Activated CD8-positive, alpha-beta T cell treated with anti-CD3 and anti-CD28 coated beads for 36 hours (primary cell): Measurements from ENCODE around the gene ZNF74. TPM values are rescaled to one million over a fixed set of nuclear protein-coding genes. Genes with fewer than 3 reads are reported as not detected.

ENCODE experiments used
- ATAC-seq: fragments of 200-7000 bp; cut with Tn5 transposase; one replicate; pipeline ENCODE4 v1.10.0; 2021; ENCODE audit warnings: mild to moderate bottlenecking, moderate library complexity
- CTCF ChIA-PET: fragments of 350-600 bp; sonication (Branson Sonifier 250); formaldehyde crosslinking; loops from one replicate; lab custom pipeline; 2021; ENCODE audit warnings: antibody characterized with exemption; lab: Charles Lee
- POLR2A ChIA-PET: fragments of 350-600 bp; sonication (Branson Sonifier 250); formaldehyde crosslinking; loops from one replicate; lab custom pipeline; 2021; ENCODE audit warnings: antibody characterized with exemption; lab: Charles Lee
- DNase-seq: peaks from one replicate; pipeline ENCODE4 v3.0.0-alpha.2; 2020
- H3K27ac Mint-ChIP-seq: one replicate; pipeline ENCODE4 v1.8.0; 2021; ENCODE audit warnings: mild to moderate bottlenecking, mixed read lengths
- H3K27me3 Mint-ChIP-seq: one replicate; pipeline ENCODE4 v1.8.0; 2021; ENCODE audit warnings: mixed read lengths
- H3K36me3 Mint-ChIP-seq: one replicate; pipeline ENCODE4 v1.8.0; 2021; ENCODE audit warnings: low read depth, mixed read lengths
- H3K4me1 Mint-ChIP-seq: one replicate; pipeline ENCODE4 v1.8.0; 2021; ENCODE audit warnings: low read depth, mixed read lengths
- H3K4me3 Mint-ChIP-seq: one replicate; pipeline ENCODE4 v1.8.0; 2021; ENCODE audit warnings: mild to moderate bottlenecking, moderate library complexity, mixed read lengths
- H3K9me3 Mint-ChIP-seq: one replicate; pipeline ENCODE4 v1.8.0; 2021; ENCODE audit warnings: mixed read lengths
- CTCF ChIP-seq: fragments of 200-600 bp; IDR thresholded peaks from one replicate; pipeline ENCODE4 v1.8.0; 2022; ENCODE audit warnings: antibody characterized with exemption, mild to moderate bottlenecking
- intact Hi-C: fragments of 100-400 bp; cut with micrococcal nuclease; formaldehyde crosslinking; loops from one replicate; pipeline ENCODE4 v1.10.0; 2022
- total RNA-seq, 2 experiments: library from RNA; stranded (reverse); gene quantifications; one replicate each; pipeline ENCODE4 v1.2.3, GENCODE V29; 2021

Gene ZNF74
- total RNA-seq, 2 experiments from 2014 or later = 11.8 to 13.4 TPM

- Mint-ChIP-seq H3K4me3 (no peak overlapping the region), H3K9me3 (no peaks in the 10 kb centered on the region), H3K27ac (no peak overlapping the region), H3K36me3 (peaks cover 7% of the 10 kb centered on the region), H3K27me3 (no peaks in the 10 kb centered on the region), H3K4me1 (peaks cover 15% of the 10 kb centered on the region)
- ATAC-seq = no peak
- TF ChIP-seq CTCF = no peak
- ChIA-PET POLR2A (interaction anchor here (0.9 to 1.0 kb wide), 2 partner anchors 28 to 37 kb away, joined by 3 read pairs; no protein-coding TSS in a partner anchor), CTCF (interaction anchor here (1.0 to 4.9 kb wide), 9 partner anchors 13 to 136 kb away, joined by 3 to 55 read pairs (median 6); partner anchors contain the start of genes DGCR6L and KLHL22)
- DNase-seq = no peak
- intact Hi-C loops = loop anchor here (5.0 kb wide), 1 partner anchor 33 kb away; no protein-coding TSS in a partner anchor
These were observed 61.7 kb downstream of the ZNF74 start for GRCh38 chr22:20455709-20456063.

GRCh38 chr22:20456064-20456721 lies 62.2 kb downstream of the ZNF74 start:
- ATAC-seq = peak; percentile 100
- H3K36me3 Mint-ChIP-seq = peaks cover 7% of the 10 kb centered on the region
- intact Hi-C loops = loop anchor here (5.0 kb wide), 1 partner anchor 34 kb away; no protein-coding TSS in a partner anchor
- H3K9me3 Mint-ChIP-seq = no peaks in the 10 kb centered on the region
- no peaks in the 10 kb centered on the region for H3K27me3 Mint-ChIP-seq
- peaks cover 15% of the 10 kb centered on the region for H3K4me1 Mint-ChIP-seq
- DNase-seq = peak; percentile 83
- TF ChIP-seq CTCF = peak; percentile 87
- POLR2A ChIA-PET = interaction anchor here (0.9 to 1.0 kb wide), 2 partner anchors 28 to 37 kb away, joined by 3 read pairs; no protein-coding TSS in a partner anchor
- H3K27ac Mint-ChIP-seq = peak overlapping the region; percentile 41
- CTCF ChIA-PET = interaction anchor here (0.7 to 4.9 kb wide), 22 partner anchors 9 to 299 kb away, joined by 3 to 55 read pairs (median 4); partner anchors contain the start of genes DGCR6L and KLHL22
- no peak overlapping the region for H3K4me3 Mint-ChIP-seq

DNA sequence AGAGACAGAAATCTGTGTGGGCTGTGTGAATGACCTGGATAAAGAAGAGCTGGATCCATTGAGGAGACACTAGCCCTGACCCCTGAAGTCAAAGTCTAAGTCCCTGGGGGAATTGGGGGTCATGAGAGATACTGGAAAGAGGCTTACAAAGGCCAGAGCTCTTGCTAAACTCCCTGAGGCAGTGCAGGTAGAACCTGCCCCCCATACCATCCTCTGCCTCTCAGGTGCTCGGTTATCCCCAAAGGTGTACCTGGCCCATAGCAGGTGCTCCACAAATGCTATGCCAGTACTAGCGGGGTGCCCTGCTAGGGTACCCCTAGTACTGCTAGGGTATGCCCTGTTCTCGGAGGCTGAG lies 62.7 kb downstream of the ZNF74 start:
- POLR2A ChIA-PET = interaction anchor here (0.9 to 1.0 kb wide), 2 partner anchors 29 to 38 kb away, joined by 3 read pairs; no protein-coding TSS in a partner anchor
- Mint-ChIP-seq H3K4me1 (peaks cover 15% of the 10 kb centered on the region), H3K27ac (peak overlapping the region; percentile 41), H3K9me3 (no peaks in the 10 kb centered on the region), H3K27me3 (no peaks in the 10 kb centered on the region), H3K4me3 (no peak overlapping the region), H3K36me3 (peaks cover 7% of the 10 kb centered on the region)
- CTCF ChIA-PET = interaction anchor here (0.7 to 4.9 kb wide), 22 partner anchors 8 to 299 kb away, joined by 3 to 55 read pairs (median 4); partner anchors contain the start of genes DGCR6L and KLHL22
- ATAC-seq = no peak
- no peak for DNase-seq
- intact Hi-C loops = loop anchor here (5.0 kb wide), 1 partner anchor 34 kb away; no protein-coding TSS in a partner anchor
- no peak for TF ChIP-seq CTCF

GRCh38 chr22:20457506-20458240 lies 63.7 kb downstream of the ZNF74 start:
- peaks cover 18% of the 10 kb centered on the region for H3K4me1 Mint-ChIP-seq
- ChIA-PET POLR2A (no interaction called here), CTCF (interaction anchor here (1.2 to 4.9 kb wide), 4 partner anchors 22 to 76 kb away, joined by 3 to 55 read pairs (median 6); no protein-coding TSS in a partner anchor)
- H3K27me3 Mint-ChIP-seq = no peaks in the 10 kb centered on the region
- no peaks in the 10 kb centered on the region for H3K9me3 Mint-ChIP-seq
- intact Hi-C loops = loop anchor here (5.0 kb wide), 1 partner anchor 35 kb away; no protein-coding TSS in a partner anchor
- no peak overlapping the region for H3K27ac Mint-ChIP-seq
- ATAC-seq (no peak), DNase-seq (no peak)
- H3K4me3 Mint-ChIP-seq = no peak overlapping the region
- TF ChIP-seq CTCF = no peak
- H3K36me3 Mint-ChIP-seq = peaks cover 7% of the 10 kb centered on the region

Other genes with a start within 250 kb of the ZNF74 start
- not detected for gene CCDC188, start 243.1 kb upstream of the ZNF74 start, total RNA-seq
- gene RTN4R, start 125.8 kb upstream of the ZNF74 start, total RNA-seq = 1 to 10 TPM; 2.8 to 3.7 TPM
- gene DGCR6L, start 74.1 kb upstream of the ZNF74 start, total RNA-seq = 10 to 100 TPM; 30.7 to 32.0 TPM
- gene SCARF2, start 43.7 kb downstream of the ZNF74 start, total RNA-seq = under 1 TPM; 0.20 to 0.27 TPM
- 10 to 100 TPM; 16.3 to 17.9 TPM for gene KLHL22, start 101.6 kb downstream of the ZNF74 start, total RNA-seq
- gene MED15, start 113.5 kb downstream of the ZNF74 start, total RNA-seq = 100 to 1,000 TPM; 110 to 118 TPM